ENCODE results near the gene MAPT. TPM values are rescaled to one million over a fixed set of nuclear protein-coding genes. Genes with fewer than 3 reads are reported as not detected.

Gene MAPT
- total and polyA plus RNA-seq, 2 of the 13 experiments (the other 11 are each of a cell fraction or from before 2014, with no cell fraction given), result 2.1 to 2.8 TPM

- peak; percentile 70; the same call in 1 of the 2 replicates for TF ChIP-seq AKAP8 (CRISPR knock-in tag; IDR thresholded peaks at IDR 0.05)
- TF ChIP-seq ZNF775 (CRISPR knock-in tag; IDR thresholded peaks at IDR 0.05; ENCODE audit: borderline replicate concordance), result peak; percentile 84; the same call in 1 of the 2 replicates
- TF ChIP-seq NR1H2 (CRISPR knock-in tag; IDR thresholded peaks at IDR 0.05; ENCODE audit: borderline replicate concordance, low read depth), result no peak
- no peak for TF ChIP-seq ZNF605 (CRISPR knock-in tag; IDR thresholded peaks at IDR 0.05)
- TF ChIP-seq GATAD2A (CRISPR knock-in tag; IDR thresholded peaks at IDR 0.05), result peak; percentile 92
- TF ChIP-seq PCBP1 (IDR thresholded peaks at IDR 0.05; ENCODE audit: borderline replicate concordance, low read depth, low read length), result no peak
- peak; percentile 57; the same call in 1 of the 2 replicates for TF ChIP-seq ZSCAN21 (CRISPR knock-in tag; IDR thresholded peaks at IDR 0.05; ENCODE audit: borderline replicate concordance)
- 0 out of 2 replicates have a peak, but pooled peaks have one; percentile 62 for TF ChIP-seq ZNF317 (CRISPR knock-in tag; IDR thresholded peaks at IDR 0.05)
- TF ChIP-seq IRF1 (CRISPR knock-in tag; IDR thresholded peaks at IDR 0.05; ENCODE audit: low read depth), result no peak
- no peak for TF ChIP-seq HMG20B (CRISPR knock-in tag; conservative IDR thresholded peaks at IDR 0.05)
- TF ChIP-seq ZNF432 (CRISPR knock-in tag; IDR thresholded peaks at IDR 0.05; ENCODE audit: borderline replicate concordance), result no peak
- no peak for TF ChIP-seq TBX3 (IDR thresholded peaks at IDR 0.05; ENCODE audit: borderline replicate concordance)
- peak; percentile 68; the same call in 1 of the 2 replicates for TF ChIP-seq ZNF280B (CRISPR knock-in tag; IDR thresholded peaks at IDR 0.05; ENCODE audit: borderline replicate concordance)
- peak; percentile 58; the same call in 1 of the 2 replicates for TF ChIP-seq BORCS8-MEF2B (CRISPR knock-in tag; IDR thresholded peaks at IDR 0.05)
- TF ChIP-seq ZBTB7A (CRISPR knock-in tag; IDR thresholded peaks at IDR 0.05), result peak; percentile 91; the same call in 1 of the 2 replicates
- TF ChIP-seq, protein P1, sequence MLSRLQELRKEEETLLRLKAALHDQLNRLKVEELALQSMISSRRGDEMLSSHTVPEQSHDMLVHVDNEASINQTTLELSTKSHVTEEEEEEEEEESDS (CRISPR knock-in tag; IDR thresholded peaks at IDR 0.05; ENCODE audit: borderline replicate concordance), result no peak
- TF ChIP-seq, protein P2, sequence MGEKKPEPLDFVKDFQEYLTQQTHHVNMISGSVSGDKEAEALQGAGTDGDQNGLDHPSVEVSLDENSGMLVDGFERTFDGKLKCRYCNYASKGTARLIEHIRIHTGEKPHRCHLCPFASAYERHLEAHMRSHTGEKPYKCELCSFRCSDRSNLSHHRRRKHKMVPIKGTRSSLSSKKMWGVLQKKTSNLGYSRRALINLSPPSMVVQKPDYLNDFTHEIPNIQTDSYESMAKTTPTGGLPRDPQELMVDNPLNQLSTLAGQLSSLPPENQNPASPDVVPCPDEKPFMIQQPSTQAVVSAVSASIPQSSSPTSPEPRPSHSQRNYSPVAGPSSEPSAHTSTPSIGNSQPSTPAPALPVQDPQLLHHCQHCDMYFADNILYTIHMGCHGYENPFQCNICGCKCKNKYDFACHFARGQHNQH (CRISPR knock-in tag; IDR thresholded peaks at IDR 0.05), result peak; percentile 18; the same call in 1 of the 2 replicates
- TF ChIP-seq, protein P3, sequence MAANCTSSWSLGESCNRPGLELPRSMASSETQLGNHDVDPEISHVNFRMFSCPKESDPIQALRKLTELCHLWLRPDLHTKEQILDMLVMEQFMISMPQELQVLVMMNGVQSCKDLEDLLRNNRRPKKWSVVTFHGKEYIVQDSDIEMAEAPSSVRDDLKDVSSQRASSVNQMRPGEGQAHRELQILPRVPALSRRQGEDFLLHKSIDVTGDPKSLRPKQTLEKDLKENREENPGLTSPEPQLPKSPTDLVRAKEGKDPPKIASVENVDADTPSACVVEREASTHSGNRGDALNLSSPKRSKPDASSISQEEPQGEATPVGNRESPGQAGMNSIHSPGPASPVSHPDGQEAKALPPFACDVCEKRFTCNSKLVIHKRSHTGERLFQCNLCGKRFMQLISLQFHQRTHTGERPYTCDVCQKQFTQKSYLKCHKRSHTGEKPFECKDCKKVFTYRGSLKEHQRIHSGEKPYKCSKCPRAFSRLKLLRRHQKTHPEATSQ (CRISPR knock-in tag; IDR thresholded peaks at IDR 0.05; ENCODE audit: borderline replicate concordance), result no peak; the same call in 1 of the 2 replicates
- TF ChIP-seq HIC2 (CRISPR knock-in tag; IDR thresholded peaks at IDR 0.05; ENCODE audit: low read depth), result peak; percentile 95
- TF ChIP-seq ZNF24 (IDR thresholded peaks at IDR 0.05), result no peak
- TF ChIP-seq LCORL (IDR thresholded peaks at IDR 0.05), result no peak
- TF ChIP-seq LCORL (CRISPR knock-in tag; IDR thresholded peaks at IDR 0.05), result peak; percentile 97
These were observed 109.8 kb downstream of the MAPT start (continued) for GRCh38 chr17:46003907-46004748.

Data from HepG2 (cell line).